Measurements from ENCODE around the gene TMCC1. TPM values are rescaled to one million over a fixed set of nuclear protein-coding genes. Genes with fewer than 3 reads are reported as not detected.
"Not testable (repeated sequence)": the region's sequence is repeated elsewhere in the genome, so short reads cannot be mapped to it uniquely, and the experiment has no call there.

The TMCC1 gene
- total RNA-seq, 1 experiment from 2014 or later = 8.1 TPM

- no peak for DNase-seq (ENCODE audit: low spot score)
Observed at GRCh38 chr3:129773691-129774663, 119.5 kb downstream of the TMCC1 start.

GRCh38 chr3:129770604-129771003 lies 122.9 kb downstream of the TMCC1 start:
- no peak for DNase-seq (ENCODE audit: low spot score)

- no peak for DNase-seq (ENCODE audit: low spot score)
Observed at GRCh38 chr3:129769616-129770015, 123.9 kb downstream of the TMCC1 start.

GRCh38 chr3:129768728-129769127 lies 124.8 kb downstream of the TMCC1 start:
- DNase-seq (ENCODE audit: low spot score) = no peak

- DNase-seq (ENCODE audit: low spot score) = no peak
Observed at GRCh38 chr3:129766135-129766534, 127.4 kb downstream of the TMCC1 start.

GRCh38 chr3:129764090-129764489 lies 129.4 kb downstream of the TMCC1 start:
- no peak for DNase-seq (ENCODE audit: low spot score)

- DNase-seq (ENCODE audit: low spot score) = no peak
Observed at GRCh38 chr3:129758785-129759320, 134.7 kb downstream of the TMCC1 start.

GRCh38 chr3:129758306-129758705 lies 135.2 kb downstream of the TMCC1 start:
- no peak for DNase-seq (ENCODE audit: low spot score)

GRCh38 chr3:129756871-129757270 lies 136.6 kb downstream of the TMCC1 start:
- no peak for DNase-seq (ENCODE audit: low spot score)

GRCh38 chr3:129751105-129751504 lies 142.4 kb downstream of the TMCC1 start:
- not testable (repeated sequence) for DNase-seq (ENCODE audit: low spot score)

GRCh38 chr3:129749692-129750091 lies 143.8 kb downstream of the TMCC1 start:
- DNase-seq (ENCODE audit: low spot score) = no peak

- DNase-seq (ENCODE audit: low spot score) = no peak
Observed at GRCh38 chr3:129747992-129748391, 145.5 kb downstream of the TMCC1 start.

- no peak for DNase-seq (ENCODE audit: low spot score)
Observed at GRCh38 chr3:129747136-129747535, 146.4 kb downstream of the TMCC1 start.

- DNase-seq (ENCODE audit: low spot score) = no peak
Observed at GRCh38 chr3:129746629-129747028, 146.9 kb downstream of the TMCC1 start.

GRCh38 chr3:129745253-129745652 lies 148.3 kb downstream of the TMCC1 start:
- no peak for DNase-seq (ENCODE audit: low spot score)

- no peak for DNase-seq (ENCODE audit: low spot score)
Observed at GRCh38 chr3:129741794-129742193, 151.7 kb downstream of the TMCC1 start.

GRCh38 chr3:129740090-129740489 lies 153.4 kb downstream of the TMCC1 start:
- DNase-seq (ENCODE audit: low spot score) = no peak

GRCh38 chr3:129739634-129740033 lies 153.9 kb downstream of the TMCC1 start:
- DNase-seq (ENCODE audit: low spot score) = no peak

- DNase-seq (ENCODE audit: low spot score) = no peak
Observed at GRCh38 chr3:129738172-129738571, 155.3 kb downstream of the TMCC1 start.

GRCh38 chr3:129736070-129736469 lies 157.4 kb downstream of the TMCC1 start:
- no peak for DNase-seq (ENCODE audit: low spot score)

- DNase-seq (ENCODE audit: low spot score) = no peak
Observed at GRCh38 chr3:129735638-129736037, 157.9 kb downstream of the TMCC1 start.

- DNase-seq (ENCODE audit: low spot score) = no peak
Observed at GRCh38 chr3:129734449-129734848, 159.1 kb downstream of the TMCC1 start.
